OCI-LY3 (cell line): ENCODE data around the gene LMBR1.

Source experiments
- EZH2phosphoT487 ChIP-seq: fragments of 200-600 bp; shearing (Covaris generic); IDR thresholded peaks from 2 replicates; pipeline ENCODE4 v1.6.1; 2018; ENCODE audit warnings: antibody characterized with exemption, mixed run types, low read depth
- TF ChIP-seq, protein P1 (sequence below): fragments of 200-600, 300-600 bp; sonication (generic); IDR thresholded peaks from 2 replicates; pipeline ENCODE4 v1.5.1; 2014; ENCODE audit warnings: antibody characterized with exemption, low read length, low read depth

DNA sequence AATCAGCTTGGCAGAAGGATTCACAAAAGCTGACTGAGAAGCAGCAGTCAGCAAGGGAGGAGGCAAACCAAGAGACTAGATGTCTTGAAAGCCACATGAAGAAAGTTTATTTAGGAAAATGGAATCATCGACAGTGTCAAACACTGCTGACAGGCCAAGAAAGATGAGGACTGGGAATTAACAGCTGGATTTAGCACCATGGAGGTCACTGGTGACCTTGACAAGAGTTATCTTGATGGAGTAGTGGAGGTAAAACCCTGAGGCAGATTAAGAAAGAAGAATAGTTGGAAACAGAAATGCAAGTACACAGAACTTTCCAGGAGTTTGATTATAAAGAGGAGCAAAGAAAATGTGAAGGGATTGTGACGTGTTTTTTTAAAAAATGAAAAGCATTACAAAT, 51.5 kb downstream of the LMBR1 start:
- TF ChIP-seq, protein P1, sequence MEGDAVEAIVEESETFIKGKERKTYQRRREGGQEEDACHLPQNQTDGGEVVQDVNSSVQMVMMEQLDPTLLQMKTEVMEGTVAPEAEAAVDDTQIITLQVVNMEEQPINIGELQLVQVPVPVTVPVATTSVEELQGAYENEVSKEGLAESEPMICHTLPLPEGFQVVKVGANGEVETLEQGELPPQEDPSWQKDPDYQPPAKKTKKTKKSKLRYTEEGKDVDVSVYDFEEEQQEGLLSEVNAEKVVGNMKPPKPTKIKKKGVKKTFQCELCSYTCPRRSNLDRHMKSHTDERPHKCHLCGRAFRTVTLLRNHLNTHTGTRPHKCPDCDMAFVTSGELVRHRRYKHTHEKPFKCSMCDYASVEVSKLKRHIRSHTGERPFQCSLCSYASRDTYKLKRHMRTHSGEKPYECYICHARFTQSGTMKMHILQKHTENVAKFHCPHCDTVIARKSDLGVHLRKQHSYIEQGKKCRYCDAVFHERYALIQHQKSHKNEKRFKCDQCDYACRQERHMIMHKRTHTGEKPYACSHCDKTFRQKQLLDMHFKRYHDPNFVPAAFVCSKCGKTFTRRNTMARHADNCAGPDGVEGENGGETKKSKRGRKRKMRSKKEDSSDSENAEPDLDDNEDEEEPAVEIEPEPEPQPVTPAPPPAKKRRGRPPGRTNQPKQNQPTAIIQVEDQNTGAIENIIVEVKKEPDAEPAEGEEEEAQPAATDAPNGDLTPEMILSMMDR: no peak
- TF ChIP-seq EZH2phosphoT487: no peak
